Heart right ventricle (tissue), 16 donors: ENCODE data around the gene RNASE13. TPM values are rescaled to one million over a fixed set of nuclear protein-coding genes. Genes with fewer than 3 reads are reported as not detected.
A peak's percentile ranks its signal among the peaks of the same experiment; 100 is the strongest.

ENCODE experiments used
- ATAC-seq, 8 donors: fragments of 200-7000 bp; cut with Tn5 transposase; one replicate each; pipeline ENCODE4 v1.9.1; 2020; ENCODE audit warnings: mild to moderate bottlenecking in 8 of 8, moderate library complexity in 8 of 8, moderate number of reproducible peaks in 1 of 8
- DNase-seq, 2 donors: peaks; one replicate each; pipeline ENCODE4 v3.0.0-alpha.2; 2020
- H3K27ac ChIP-seq, 10 donors: fragments of 200-600 bp; sonication (generic) in 2 of 10; one replicate each; pipeline versions ENCODE4 v1.5.0 to v1.8.0; 2020 to 2022; ENCODE audit warnings: mild to moderate bottlenecking in 3 of 10
- H3K27me3 ChIP-seq, 7 donors: fragments of 200-600 bp; one replicate each; pipeline ENCODE4 v1.8.0; 2021 to 2022; ENCODE audit warnings: mild to moderate bottlenecking in 2 of 7
- H3K36me3 ChIP-seq, 9 donors: fragments of 200-600 bp; sonication (generic) in 1 of 9; one replicate each; pipeline versions ENCODE4 v1.5.0 to v1.8.0; 2020 to 2022; ENCODE audit warnings: mild to moderate bottlenecking in 2 of 9
- H3K4me1 ChIP-seq, 9 donors: fragments of 200-600 bp; sonication (generic) in 1 of 9; one replicate each; pipeline versions ENCODE4 v1.5.0 to v1.8.0; 2020 to 2022; ENCODE audit warnings: mild to moderate bottlenecking in 4 of 9
- H3K4me3 ChIP-seq, 10 donors: fragments of 200-600 bp; sonication (generic) in 2 of 10; one replicate each; pipeline versions ENCODE4 v1.5.0 to v1.8.0; 2020 to 2022; ENCODE audit warnings: mild to moderate bottlenecking in 7 of 10, moderate library complexity in 2 of 10
- H3K9me3 ChIP-seq, 11 donors: fragments of 200-600 bp in 10 of 11; sonication (generic) in 2 of 11; one replicate each; pipeline versions ENCODE4 v1.5.0 to v1.8.0; 2013 to 2022; ENCODE audit warnings: mild to moderate bottlenecking in 2 of 11, control low read depth in 1 of 11, moderate library complexity in 1 of 11
- CTCF ChIP-seq, 9 donors: fragments of 200-600 bp; sonication (generic) in 2 of 9; IDR thresholded peaks; one replicate each; pipeline versions ENCODE4 v1.5.0 to v1.8.0; 2021 to 2022; ENCODE audit warnings: antibody characterized with exemption in 9 of 9, mild to moderate bottlenecking in 5 of 9, moderate library complexity in 1 of 9
- WGBS, 2 donors: extraction: QIAGEN DNeasy Blood & Tissue Kit; methylation state at CpG; one replicate each; pipeline ENCODE4 v1.1.7; 2013; ENCODE audit warnings: inconsistent platforms in 1 of 2; 5-methylcytosine and 5-hydroxymethylcytosine counted together
- intact Hi-C, 10 donors: fragments of 100-400 bp; cut with DNase I; formaldehyde crosslinking; loops; one replicate each; pipeline versions ENCODE4 v1.11.1 to v1.14.2; 2022
- polyA plus RNA-seq, 2 donors: library from polyadenylated mRNA; stranded (reverse); fragments of 200-250 nt; gene quantifications; one replicate each; pipeline ENCODE4 v1.2.3, GENCODE V29; 2013
- total RNA-seq, 10 donors: library from RNA; stranded (reverse); fragmentation: NEBNext Ultra II Directional in 3 of 10; extraction: Animal tissue kit (Norgen Biotek cat#: 25700) in 3 of 10; gene quantifications; one replicate each; pipeline versions ENCODE4 v1.2.1 to v1.2.4, GENCODE V29; 2021 to 2023
- donor health status: Arrhythmogenic right ventricular cardiomyopathy.
- donor health status: ischemic (EF 13 %, LVEDD 7.1; RV severe dilation, severe dysfunction).
- donor health status: healthy with polysubstance abuse.
- donor health status: DM: no; HTN: yes; CAD: no.
- donor health status: DM: no; HTN: no; CAD: no.
- donor health status: ischemic (EF 25% LVEDD 6.9; RV normal size, moderate dysfunction).
- donor health status: ischemic (EF 25% LVEDD 5.7; RV mildly dilated, moderate dysfunction).
- donor health status: healthy.
- donor health status: DM: yes; HTN: yes; CAD: no.
- donor health status: Ischemic cardiomyopathy.
- donor health status: ischemic (EF 35%, LVEDD 5.7; RV mildly dilated, moderate dysfunction).
- donor health status: nonischemic (EF 11% LVEDD 7.7; RV severe dilation, severe dysfunction).
- donor health status: DM: yes; HTN: yes; CAD: no.
- donor health status: PGD.
- donor health status: ischemic (EF 29% LVEDD 5.4; RV normal size, mild dysfunction).
- donor health status: nonischemic (EF 23%, LVEDD 6.1; RV moderate dilation, normal function).

Gene RNASE13
- total and polyA plus RNA-seq, 12 donors = not detected

- peaks cover 0 to 16% (median 9%) of the 10 kb centered on the region in 9 donors for H3K4me1 ChIP-seq
- no peak for TF ChIP-seq CTCF (IDR thresholded peaks at IDR 0.05)
- no peak for ATAC-seq
- H3K27ac ChIP-seq = no peak overlapping the region
- no peak for DNase-seq
- H3K4me3 ChIP-seq = no peak overlapping the region
- H3K9me3 ChIP-seq = no peaks in the 10 kb centered on the region
- 82 to 87% methylated on average over 3 of the region's 3 CpGs for WGBS, 2 donors
- H3K27me3 ChIP-seq = peaks cover 0 to 7% (median 0%) of the 10 kb centered on the region in 7 donors
- intact Hi-C loops = loop anchor here in 1 of 10 donors (10.0 kb wide), 1 partner anchor 194 kb away; no protein-coding TSS in a partner anchor
- H3K36me3 ChIP-seq = no peaks in the 10 kb centered on the region
Observed at GRCh38 chr14:21049271-21049673, 14.7 kb upstream of the RNASE13 start.

GRCh38 chr14:21048638-21049037, 14.0 kb upstream of the RNASE13 start:
- Histone ChIP-seq H3K9me3 (no peaks in the 10 kb centered on the region), H3K27me3 (peaks cover 0 to 7% (median 0%) of the 10 kb centered on the region in 7 donors), H3K4me3 (no peak overlapping the region), H3K27ac (no peak overlapping the region), H3K36me3 (no peaks in the 10 kb centered on the region), H3K4me1 (peaks cover 0 to 22% (median 16%) of the 10 kb centered on the region in 9 donors)
- no peak for TF ChIP-seq CTCF (IDR thresholded peaks at IDR 0.05)
- no peak for DNase-seq
- ATAC-seq = peak in 3 of 8 donors; percentile 16 to 31 (median 24)
- 31 to 33% methylated on average over 2 of the region's 2 CpGs for WGBS, 2 donors
- intact Hi-C loops = loop anchor here in 1 of 10 donors (10.0 kb wide), 1 partner anchor 194 kb away; no protein-coding TSS in a partner anchor

GRCh38 chr14:21047378-21047781, 12.8 kb upstream of the RNASE13 start:
- no peak for ATAC-seq
- peak overlapping the region in 1 of 10 donors; percentile 3 for H3K27ac ChIP-seq
- no peak overlapping the region for H3K4me3 ChIP-seq
- DNase-seq = no peak
- H3K9me3 ChIP-seq = no peaks in the 10 kb centered on the region
- WGBS, 2 donors = 51 to 60% methylated on average over 2 of the region's 2 CpGs
- no peak for TF ChIP-seq CTCF (IDR thresholded peaks at IDR 0.05)
- peaks cover 0 to 7% (median 0%) of the 10 kb centered on the region in 7 donors for H3K27me3 ChIP-seq
- H3K4me1 ChIP-seq = peaks cover 6 to 35% (median 25%) of the 10 kb centered on the region in 9 donors
- H3K36me3 ChIP-seq = no peaks in the 10 kb centered on the region
- intact Hi-C loops = loop anchor here in 1 of 10 donors (10.0 kb wide), 1 partner anchor 193 kb away; no protein-coding TSS in a partner anchor

- ATAC-seq (peak in 6 of 8 donors; percentile 8 to 57 (median 38)), DNase-seq (peak in 1 of 2 donors; percentile 58)
- intact Hi-C loops = loop anchor here in 4 of 10 donors (5.0 to 10.0 kb wide), 5 partner anchors 37 to 347 kb away; no protein-coding TSS in a partner anchor
- Histone ChIP-seq H3K9me3 (no peaks in the 10 kb centered on the region), H3K4me1 (peaks cover 13 to 50% (median 38%) of the 10 kb centered on the region in 9 donors), H3K27ac (peak overlapping the region in 7 of 10 donors; percentile 6 to 67 (median 30)), H3K4me3 (no peak overlapping the region), H3K36me3 (no peaks in the 10 kb centered on the region), H3K27me3 (peaks cover 0 to 7% (median 0%) of the 10 kb centered on the region in 7 donors)
- WGBS, 2 donors = 24 to 35% methylated on average over 6 of the region's 6 CpGs
- no peak for TF ChIP-seq CTCF (IDR thresholded peaks at IDR 0.05)
Observed at GRCh38 chr14:21043974-21044618, 9.5 kb upstream of the RNASE13 start.
